Glutamatergic neuron (in vitro differentiated cells): ENCODE measurements around the gene CCDC187. TPM values are rescaled to one million over a fixed set of nuclear protein-coding genes. Genes with fewer than 3 reads are reported as not detected.

Experiments used
- DNase-seq: peaks from one replicate; pipeline ENCODE4 v3.0.0; 2022
- H3K27ac Mint-ChIP-seq: one replicate; pipeline ENCODE4 v1.8.0; 2020; ENCODE audit warnings: mild to moderate bottlenecking, mixed read lengths, inconsistent platforms; ENCODE audit not compliant: unreplicated experiment
- H3K27me3 Mint-ChIP-seq: one replicate; pipeline ENCODE4 v1.8.0; 2020; ENCODE audit warnings: mild to moderate bottlenecking, moderate library complexity, mixed read lengths, inconsistent platforms; ENCODE audit not compliant: unreplicated experiment
- H3K36me3 Mint-ChIP-seq: one replicate; pipeline ENCODE4 v1.8.0; 2020; ENCODE audit warnings: mild to moderate bottlenecking, mixed read lengths, inconsistent platforms; ENCODE audit not compliant: unreplicated experiment
- H3K4me1 Mint-ChIP-seq: one replicate; pipeline ENCODE4 v1.8.0; 2020; ENCODE audit warnings: mild to moderate bottlenecking, low read depth, mixed read lengths, inconsistent platforms; ENCODE audit not compliant: unreplicated experiment
- H3K4me3 Mint-ChIP-seq: one replicate; pipeline ENCODE4 v1.8.0; 2020; ENCODE audit warnings: mild to moderate bottlenecking, mixed read lengths, inconsistent platforms; ENCODE audit not compliant: unreplicated experiment
- H3K9me3 Mint-ChIP-seq: one replicate; pipeline ENCODE4 v1.8.0; 2020; ENCODE audit warnings: mild to moderate bottlenecking, moderate library complexity, mixed read lengths, inconsistent platforms; ENCODE audit not compliant: unreplicated experiment
- CTCF ChIP-seq: fragments of 200-600 bp; sonication (generic); IDR thresholded peaks from one replicate; pipeline ENCODE4 v1.5.0; 2021; ENCODE audit not compliant: partially characterized antibody, unreplicated experiment
- total RNA-seq: library from RNA; stranded (reverse); fragmentation: NEBNext Ultra II Directional; extraction: Animal tissue kit (Norgen Biotek cat#: 25700); gene quantifications from one replicate; pipeline ENCODE4 v1.2.1, GENCODE V29; 2021; ENCODE audit not compliant: unreplicated experiment

CCDC187 gene
- total RNA-seq, 1 donor from 2014 or later, result 15.8 TPM

DNA sequence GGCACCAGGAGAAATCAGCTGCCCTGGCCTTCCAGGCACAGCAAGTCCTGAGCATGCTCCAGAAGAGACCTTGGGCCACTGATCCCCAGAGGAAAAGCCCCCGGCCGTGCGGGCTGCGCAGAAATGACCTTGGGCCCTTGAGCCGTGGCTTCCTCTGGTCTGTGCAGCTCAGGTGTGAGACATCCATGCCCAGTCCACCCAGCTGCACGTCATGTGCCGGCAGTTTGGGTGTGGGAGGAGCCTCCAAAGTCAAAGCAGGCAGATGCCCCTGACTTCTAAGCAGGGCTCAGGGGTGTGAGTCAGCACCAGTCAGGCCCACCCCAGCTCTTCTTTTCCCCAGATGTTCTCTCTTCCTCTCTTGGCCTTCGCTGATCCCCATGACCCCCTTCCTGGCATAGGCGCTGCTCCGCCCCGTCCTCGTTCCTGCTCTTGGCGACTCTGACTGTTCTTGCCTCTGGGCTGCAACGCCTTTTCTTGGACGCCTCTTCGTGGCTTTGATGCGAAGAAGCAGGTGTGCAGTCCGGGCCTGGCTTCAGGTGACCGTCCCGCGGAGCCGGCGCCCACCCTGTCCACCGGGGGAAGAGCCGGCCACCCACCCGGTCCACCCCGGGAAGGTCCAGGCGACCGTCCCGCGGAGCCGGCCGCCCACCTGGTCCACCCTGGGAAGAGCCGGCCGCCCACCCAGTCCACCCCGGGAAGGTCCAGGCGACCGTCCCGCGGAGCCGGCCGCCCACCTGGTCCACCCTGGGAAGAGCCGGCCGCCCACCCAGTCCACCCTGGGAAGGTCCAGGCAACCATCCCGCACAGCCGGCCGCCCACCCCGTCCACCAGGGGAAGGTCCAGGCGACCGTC is 52.4 kb downstream of the CCDC187 start:
- H3K4me3 Mint-ChIP-seq, result no peak overlapping the region
- no peak for TF ChIP-seq CTCF
- no peak for DNase-seq
- H3K4me1 Mint-ChIP-seq, result peaks cover 15% of the 10 kb centered on the region
- no peaks in the 10 kb centered on the region for H3K36me3 Mint-ChIP-seq
- peaks cover 6% of the 10 kb centered on the region for H3K27me3 Mint-ChIP-seq
- H3K9me3 Mint-ChIP-seq, result peaks cover 1% of the 10 kb centered on the region
- H3K27ac Mint-ChIP-seq, result no peak overlapping the region

- Mint-ChIP-seq H3K4me3 (no peak overlapping the region), H3K36me3 (no peaks in the 10 kb centered on the region), H3K9me3 (peaks cover 4% of the 10 kb centered on the region), H3K4me1 (peaks cover 18% of the 10 kb centered on the region), H3K27ac (no peak overlapping the region), H3K27me3 (peaks cover 6% of the 10 kb centered on the region)
- no peak for DNase-seq
- no peak for TF ChIP-seq CTCF
These were observed 53.2 kb downstream of the CCDC187 start for GRCh38 chr9:136250676-136251075.

DNA sequence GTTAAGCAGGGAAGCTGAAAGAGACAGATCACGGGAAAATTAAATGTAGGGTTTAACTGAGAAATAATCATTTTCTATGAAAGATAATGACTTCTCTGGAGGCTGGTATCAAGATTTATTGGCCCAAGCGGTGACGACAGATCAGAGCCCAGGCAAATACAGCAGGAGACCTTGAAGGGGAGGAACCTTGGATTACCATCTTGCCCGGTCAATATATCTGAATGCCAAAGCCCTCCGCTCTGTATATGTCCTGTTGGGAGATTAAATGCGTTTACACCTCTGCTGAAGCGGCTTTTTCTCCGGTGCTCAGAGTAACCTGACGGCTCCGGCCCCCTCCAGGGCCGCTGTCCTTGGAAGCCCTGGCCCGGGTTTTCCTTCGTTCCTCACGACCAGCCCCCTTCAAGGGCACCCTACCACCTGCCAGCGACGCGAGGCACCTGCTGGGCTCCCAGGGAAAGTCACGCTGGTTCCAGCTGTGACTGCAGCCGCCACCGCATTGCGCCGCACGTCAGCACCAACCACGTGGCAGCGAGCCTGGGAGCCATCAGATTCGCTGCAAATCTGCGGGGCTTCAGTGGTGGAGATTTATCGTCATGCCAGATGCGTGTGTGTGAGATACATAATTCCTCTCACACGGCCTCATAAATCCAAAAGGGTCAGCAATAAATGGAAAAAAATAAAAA is 53.9 kb downstream of the CCDC187 start:
- H3K27me3 Mint-ChIP-seq, result peaks cover 6% of the 10 kb centered on the region
- H3K27ac Mint-ChIP-seq, result no peak overlapping the region

GRCh38 chr9:136248951-136249876 is 54.7 kb downstream of the CCDC187 start:
- DNase-seq, result no peak
- no peaks in the 10 kb centered on the region for H3K36me3 Mint-ChIP-seq
- H3K27me3 Mint-ChIP-seq, result peaks cover 10% of the 10 kb centered on the region
- TF ChIP-seq CTCF, result no peak
- H3K4me1 Mint-ChIP-seq, result peaks cover 27% of the 10 kb centered on the region
- H3K4me3 Mint-ChIP-seq, result no peak overlapping the region
- H3K9me3 Mint-ChIP-seq, result peaks cover 7% of the 10 kb centered on the region
- H3K27ac Mint-ChIP-seq, result no peak overlapping the region

More for the DNA sequence above, 53.9 kb downstream of the CCDC187 start:
- Mint-ChIP-seq H3K4me3 (no peak overlapping the region), H3K4me1 (peaks cover 19% of the 10 kb centered on the region), H3K9me3 (peaks cover 4% of the 10 kb centered on the region), H3K36me3 (no peaks in the 10 kb centered on the region)
- no peak for TF ChIP-seq CTCF
- DNase-seq, result no peak
